Memory B cell (primary cell): ENCODE measurements around the gene CIDEA.

Source experiments
- ATAC-seq: fragments of 150-1000 bp; cut with Tn5 transposase; 2 replicates; pipeline ENCODE4 v1.10.0; 2021; ENCODE audit warnings: low read depth, mild to moderate bottlenecking, moderate library complexity
- DNase-seq, 2 donors: peaks; one replicate each; pipeline ENCODE4 v3.0.0; 2022; ENCODE audit warnings: low spot score in 2 of 2
- H3K27ac Mint-ChIP-seq: one replicate; pipeline ENCODE4 v1.8.0; 2022; ENCODE audit warnings: mild to moderate bottlenecking, moderate library complexity, mixed read lengths
- H3K27me3 Mint-ChIP-seq: one replicate; pipeline ENCODE4 v1.8.0; 2022; ENCODE audit warnings: mixed read lengths
- H3K36me3 Mint-ChIP-seq: one replicate; pipeline ENCODE4 v1.8.0; 2022; ENCODE audit warnings: mild to moderate bottlenecking, mixed read lengths
- H3K4me1 Mint-ChIP-seq: one replicate; pipeline ENCODE4 v1.8.0; 2022; ENCODE audit warnings: mixed read lengths
- H3K4me3 Mint-ChIP-seq: one replicate; pipeline ENCODE4 v1.8.0; 2022; ENCODE audit warnings: mild to moderate bottlenecking, moderate library complexity, mixed read lengths
- H3K9me3 Mint-ChIP-seq: one replicate; pipeline ENCODE4 v1.8.0; 2022; ENCODE audit warnings: mixed read lengths

CIDEA gene

GRCh38 chr18:12291690-12292089 is 37.5 kb downstream of the CIDEA start:
- H3K9me3 Mint-ChIP-seq = no peaks in the 10 kb centered on the region
- H3K4me3 Mint-ChIP-seq = no peak overlapping the region
- ATAC-seq (no peak), DNase-seq (no peak)
- H3K27me3 Mint-ChIP-seq = peaks cover 15% of the 10 kb centered on the region
- H3K36me3 Mint-ChIP-seq = no peaks in the 10 kb centered on the region
- no peaks in the 10 kb centered on the region for H3K4me1 Mint-ChIP-seq
- H3K27ac Mint-ChIP-seq = no peak overlapping the region

DNA sequence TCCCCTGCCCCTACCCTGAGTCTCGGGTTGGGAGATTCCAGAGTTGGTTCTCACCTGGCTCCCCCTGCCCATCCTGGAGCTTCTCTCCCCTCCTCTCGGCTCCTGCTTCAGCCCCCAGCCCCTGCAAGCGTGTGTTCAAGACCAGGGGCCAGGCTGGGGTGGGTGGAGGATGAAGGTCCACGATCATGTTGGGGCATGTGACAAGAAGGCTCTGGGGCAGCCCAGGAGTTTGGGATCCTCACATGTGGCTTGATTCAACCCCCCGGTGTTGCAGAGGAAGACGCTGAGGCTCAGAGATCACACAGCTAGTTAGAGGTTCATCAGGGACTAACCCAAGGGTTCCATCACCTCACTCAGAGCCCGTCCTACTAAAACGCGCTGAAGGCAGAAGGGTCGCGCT is 39.7 kb downstream of the CIDEA start:
- Mint-ChIP-seq H3K9me3 (no peaks in the 10 kb centered on the region), H3K4me1 (no peaks in the 10 kb centered on the region), H3K4me3 (no peak overlapping the region), H3K27me3 (peaks cover 12% of the 10 kb centered on the region), H3K27ac (no peak overlapping the region), H3K36me3 (no peaks in the 10 kb centered on the region)
- DNase-seq (no peak), ATAC-seq (no peak)

DNA sequence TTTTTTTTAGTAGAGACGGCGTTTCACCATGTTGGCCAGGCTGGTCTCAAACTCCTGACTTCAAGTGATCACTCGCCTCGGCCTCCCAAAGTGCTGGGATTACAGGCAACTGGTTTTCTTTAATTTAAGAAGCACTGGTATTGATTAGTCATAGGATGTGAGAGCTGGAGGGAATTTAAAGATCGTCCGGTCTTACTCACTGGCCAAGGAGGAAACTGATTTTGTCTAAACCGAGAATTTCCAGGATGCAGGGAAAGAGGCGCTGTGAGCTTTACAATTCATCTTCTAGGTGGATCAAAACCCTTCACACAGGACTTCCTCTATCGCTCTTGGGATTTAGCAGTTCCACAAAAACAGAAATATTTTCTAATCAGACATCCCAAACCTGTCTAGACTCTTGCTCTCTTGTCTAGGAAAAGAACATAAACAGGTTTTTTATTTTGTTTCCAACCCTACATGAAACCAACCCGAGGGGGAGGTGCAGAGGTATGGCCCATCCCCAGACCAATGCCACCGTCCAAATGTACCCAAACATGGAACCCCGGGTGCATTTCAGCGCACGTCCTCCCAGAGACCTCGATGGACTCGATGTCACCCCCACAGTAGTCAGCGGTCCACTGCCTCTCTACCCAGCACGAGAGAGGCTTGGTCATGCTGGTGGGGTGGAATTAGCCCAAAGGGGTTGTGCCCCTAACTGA is 41.4 kb downstream of the CIDEA start:
- H3K4me1 Mint-ChIP-seq = no peaks in the 10 kb centered on the region
- H3K27me3 Mint-ChIP-seq = peaks cover 4% of the 10 kb centered on the region
- no peaks in the 10 kb centered on the region for H3K36me3 Mint-ChIP-seq
- H3K27ac Mint-ChIP-seq = no peak overlapping the region
- DNase-seq (no peak), ATAC-seq (no peak)
- H3K9me3 Mint-ChIP-seq = no peaks in the 10 kb centered on the region
- no peak overlapping the region for H3K4me3 Mint-ChIP-seq

DNA sequence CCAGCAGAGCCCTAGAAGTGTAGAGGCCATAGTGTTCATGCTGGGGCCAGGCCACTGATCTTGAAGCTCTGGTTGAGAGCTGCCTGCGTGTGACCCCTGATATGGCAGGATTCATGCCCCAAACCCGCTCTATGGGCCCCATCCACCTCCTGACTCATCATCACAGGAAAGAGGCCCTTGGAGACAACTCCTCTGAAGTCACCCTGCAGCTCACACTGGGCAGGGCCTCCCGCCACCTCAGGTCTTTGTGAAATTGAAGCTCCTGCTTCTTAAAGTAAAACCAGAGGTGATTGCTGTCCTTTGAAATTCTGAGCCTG is 41.9 kb downstream of the CIDEA start:
- no peak for ATAC-seq
- no peaks in the 10 kb centered on the region for H3K4me1 Mint-ChIP-seq
- no peak for DNase-seq
- no peaks in the 10 kb centered on the region for H3K36me3 Mint-ChIP-seq
- H3K27me3 Mint-ChIP-seq = peaks cover 7% of the 10 kb centered on the region
- no peak overlapping the region for H3K27ac Mint-ChIP-seq
- no peaks in the 10 kb centered on the region for H3K9me3 Mint-ChIP-seq
- H3K4me3 Mint-ChIP-seq = no peak overlapping the region

- H3K27ac Mint-ChIP-seq = no peak overlapping the region
- no peak overlapping the region for H3K4me3 Mint-ChIP-seq
- H3K9me3 Mint-ChIP-seq = no peaks in the 10 kb centered on the region
- peaks cover 10% of the 10 kb centered on the region for H3K27me3 Mint-ChIP-seq
- DNase-seq = no peak
- no peaks in the 10 kb centered on the region for H3K36me3 Mint-ChIP-seq
- no peaks in the 10 kb centered on the region for H3K4me1 Mint-ChIP-seq
- no peak for ATAC-seq
These were observed 42.3 kb downstream of the CIDEA start for GRCh38 chr18:12296457-12296856.

- ATAC-seq (no peak), DNase-seq (no peak)
- H3K4me1 Mint-ChIP-seq = no peaks in the 10 kb centered on the region
- no peaks in the 10 kb centered on the region for H3K9me3 Mint-ChIP-seq
- no peak overlapping the region for H3K4me3 Mint-ChIP-seq
- H3K27me3 Mint-ChIP-seq = peaks cover 12% of the 10 kb centered on the region
- H3K36me3 Mint-ChIP-seq = no peaks in the 10 kb centered on the region
- H3K27ac Mint-ChIP-seq = no peak overlapping the region
These were observed 45.7 kb downstream of the CIDEA start for GRCh38 chr18:12299862-12300261.

DNA sequence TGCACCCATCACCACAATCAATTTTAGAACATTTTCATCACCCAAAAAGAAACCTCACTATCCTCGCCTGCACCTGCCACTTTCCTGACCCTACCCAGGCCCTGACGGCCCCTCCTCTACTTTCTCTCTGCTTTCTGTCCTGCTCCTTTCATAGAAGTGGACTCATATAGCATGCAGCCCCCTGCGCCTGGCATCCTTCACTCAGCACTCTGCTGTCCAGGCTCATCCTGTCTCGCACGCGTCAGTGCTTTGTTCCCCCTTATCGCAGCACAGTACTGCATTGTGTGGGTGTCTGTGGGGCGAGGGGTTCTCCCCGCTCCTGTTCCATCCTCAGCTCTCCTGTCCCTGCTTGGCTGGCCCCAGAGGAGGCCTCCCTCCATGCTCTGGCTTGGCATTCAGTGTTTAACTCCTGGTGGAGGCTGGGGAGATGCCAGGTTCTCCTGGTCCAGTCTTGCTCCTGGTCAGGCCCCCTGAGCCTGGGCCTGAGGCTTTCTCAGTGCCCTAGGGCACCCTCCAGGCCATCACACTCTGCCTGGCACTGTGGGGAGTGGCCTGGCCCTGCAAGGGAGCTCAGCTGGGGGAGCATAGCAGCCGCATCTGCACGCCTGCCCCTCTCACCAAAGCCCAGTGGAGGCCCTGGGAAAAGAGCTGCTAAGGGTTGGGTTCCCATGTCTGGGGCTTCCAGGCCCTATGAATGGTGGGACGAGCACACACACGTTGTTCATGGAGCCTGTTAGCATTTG is 47.3 kb downstream of the CIDEA start:
- no peak overlapping the region for H3K27ac Mint-ChIP-seq
- peaks cover 15% of the 10 kb centered on the region for H3K27me3 Mint-ChIP-seq
- no peak overlapping the region for H3K4me3 Mint-ChIP-seq

GRCh38 chr18:12302391-12303147 is 48.4 kb downstream of the CIDEA start:
- DNase-seq = no peak
- Mint-ChIP-seq H3K27ac (no peak overlapping the region), H3K4me1 (peaks cover 4% of the 10 kb centered on the region), H3K36me3 (no peaks in the 10 kb centered on the region), H3K27me3 (peaks cover 20% of the 10 kb centered on the region), H3K4me3 (no peak overlapping the region), H3K9me3 (no peaks in the 10 kb centered on the region)
- no peak for ATAC-seq

More for the DNA sequence above, 47.3 kb downstream of the CIDEA start:
- Mint-ChIP-seq H3K4me1 (no peaks in the 10 kb centered on the region), H3K36me3 (no peaks in the 10 kb centered on the region), H3K9me3 (no peaks in the 10 kb centered on the region)
- DNase-seq = no peak
- no peak for ATAC-seq

GRCh38 chr18:12304351-12305210 is 50.4 kb downstream of the CIDEA start:
- peaks cover 4% of the 10 kb centered on the region for H3K4me1 Mint-ChIP-seq
- ATAC-seq (no peak), DNase-seq (no peak)
- no peaks in the 10 kb centered on the region for H3K36me3 Mint-ChIP-seq
- H3K4me3 Mint-ChIP-seq = no peak overlapping the region
- H3K27ac Mint-ChIP-seq = no peak overlapping the region
- no peaks in the 10 kb centered on the region for H3K9me3 Mint-ChIP-seq
- peaks cover 21% of the 10 kb centered on the region for H3K27me3 Mint-ChIP-seq

GRCh38 chr18:12305211-12305610 is 51.0 kb downstream of the CIDEA start:
- Mint-ChIP-seq H3K27me3 (peaks cover 23% of the 10 kb centered on the region), H3K9me3 (no peaks in the 10 kb centered on the region), H3K4me1 (peaks cover 4% of the 10 kb centered on the region), H3K27ac (no peak overlapping the region), H3K4me3 (no peak overlapping the region), H3K36me3 (no peaks in the 10 kb centered on the region)
- no peak for DNase-seq
- no peak for ATAC-seq

DNA sequence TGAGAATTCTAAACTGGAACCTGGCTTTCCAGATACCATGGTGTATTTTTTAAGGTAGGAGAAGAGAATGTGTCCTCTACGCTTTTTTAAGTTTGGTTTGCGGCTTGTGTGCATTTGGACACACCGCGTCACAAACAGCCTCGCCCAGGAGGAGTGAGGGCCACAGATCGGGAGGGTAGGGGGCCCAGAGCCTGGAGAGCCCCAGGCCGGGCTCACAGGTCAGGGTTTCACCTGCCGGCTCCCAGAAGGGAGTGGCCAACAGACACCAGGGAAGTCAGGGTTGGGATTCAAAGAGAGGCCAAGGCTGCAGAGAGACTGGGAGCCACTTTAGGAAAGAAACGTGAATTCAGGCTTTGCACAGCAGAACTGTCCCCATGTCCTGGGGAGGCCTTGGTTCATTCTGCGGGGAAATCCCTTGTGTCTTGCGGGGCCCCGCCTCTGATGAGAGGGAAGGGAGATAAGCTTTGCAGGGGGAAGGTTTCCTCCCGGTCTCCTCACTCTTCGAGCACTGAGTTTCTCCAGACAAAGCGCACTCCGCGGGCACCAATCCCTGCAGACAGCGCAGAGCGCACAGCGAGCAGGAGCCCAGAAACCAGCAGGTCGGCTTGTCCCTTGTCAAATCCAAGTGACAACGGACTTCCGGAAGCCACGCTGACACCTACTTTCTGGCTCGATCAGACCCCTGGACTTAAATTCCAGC is 51.9 kb downstream of the CIDEA start:
- DNase-seq = no peak
- Mint-ChIP-seq H3K4me1 (peaks cover 4% of the 10 kb centered on the region), H3K36me3 (no peaks in the 10 kb centered on the region), H3K4me3 (no peak overlapping the region), H3K9me3 (no peaks in the 10 kb centered on the region), H3K27me3 (peaks cover 20% of the 10 kb centered on the region), H3K27ac (no peak overlapping the region)
- ATAC-seq = no peak

DNA sequence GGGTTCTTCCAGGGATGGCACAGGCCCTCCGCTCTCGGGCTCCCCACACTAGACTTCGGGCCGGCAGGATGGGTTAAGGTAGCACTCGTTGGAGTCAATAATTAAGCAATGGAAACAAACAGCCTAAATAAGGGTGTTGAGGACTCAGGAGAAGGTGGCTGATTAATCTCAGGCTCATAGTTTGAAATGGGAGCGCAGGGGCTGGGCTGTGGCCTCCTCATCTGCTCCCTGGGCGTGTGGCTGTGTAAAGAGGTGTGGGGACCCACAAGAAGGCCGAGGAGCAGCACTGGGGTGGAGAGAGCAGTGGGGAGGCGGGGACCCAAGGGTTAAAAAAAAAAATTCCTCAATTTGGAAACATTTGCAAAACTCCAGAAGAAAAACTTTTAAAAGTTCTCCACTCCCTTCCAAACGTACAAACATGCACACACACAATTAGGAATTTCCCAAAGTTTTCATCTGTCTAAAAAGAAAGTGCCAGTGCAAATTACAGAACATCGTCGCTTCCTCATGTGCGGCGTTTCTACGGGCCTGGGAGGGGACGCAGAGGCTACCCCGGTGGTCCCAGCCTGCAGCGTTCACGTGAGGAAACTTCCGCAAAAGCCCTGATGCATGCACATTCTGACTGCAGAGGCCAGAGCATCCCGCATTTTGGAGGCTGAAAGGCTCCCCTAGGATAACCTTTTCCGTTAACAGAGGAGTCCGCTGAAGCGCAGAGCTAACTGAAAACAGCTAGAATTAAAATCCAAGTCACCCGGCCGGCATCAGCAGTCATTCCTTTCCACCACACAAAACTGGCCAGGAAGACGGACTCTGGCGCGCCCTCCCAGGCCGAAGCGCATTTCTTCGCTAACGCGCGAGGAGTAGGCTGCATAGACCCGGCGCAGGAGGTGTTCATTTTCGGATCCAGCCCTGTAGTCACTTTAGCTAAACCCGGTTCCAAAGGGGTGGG is 52.9 kb downstream of the CIDEA start:
- Mint-ChIP-seq H3K4me1 (peaks cover 4% of the 10 kb centered on the region), H3K4me3 (peak overlapping the region; percentile 84), H3K9me3 (no peaks in the 10 kb centered on the region), H3K27ac (peak overlapping the region; percentile 14), H3K36me3 (peaks cover 4% of the 10 kb centered on the region), H3K27me3 (peaks cover 17% of the 10 kb centered on the region)
- DNase-seq = peak in 1 of 2 donors; percentile 21
- ATAC-seq = peak; percentile 33
